GM19239 (cell line): Measurements from ENCODE around the gene ITGAD.

Experiments used
- DNase-seq: peaks from one replicate; pipeline ENCODE4 v3.0.0; 2011; ENCODE audit warnings: low spot score; ENCODE audit not compliant: insufficient read length
- FAIRE-seq: peaks from 2 replicates; lab custom pipeline; 2011; peaks lifted over from hg19 to GRCh38; lab: Jason Lieb, UNC

Gene ITGAD

DNA sequence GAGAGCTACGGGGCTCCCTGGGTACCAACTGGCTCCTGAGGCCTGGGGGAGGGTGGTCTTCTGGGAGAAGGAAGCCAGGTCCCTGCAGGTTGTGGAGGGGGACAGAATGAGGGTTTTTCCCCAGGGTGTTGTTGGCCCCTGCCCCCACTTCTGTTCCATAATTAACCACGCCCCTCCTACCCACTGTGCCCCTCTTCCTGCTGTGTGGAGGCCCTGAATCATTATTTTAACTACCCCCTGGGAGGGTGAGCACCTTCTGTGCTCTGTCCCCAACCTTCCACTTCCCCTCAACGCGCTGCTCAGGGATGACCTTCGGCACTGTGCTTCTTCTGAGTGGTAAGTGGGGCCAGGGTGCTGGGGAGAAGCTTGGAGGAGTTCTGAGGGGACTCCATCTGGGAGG, at the start of gene ITGAD:
TSS of gene ITGAD (plus strand) at position 280 of the 400 bp plus-strand sequence. CDS start at position 306, 26 bp downstream.
- DNase-seq (no peak), FAIRE-seq (no peak)

DNA sequence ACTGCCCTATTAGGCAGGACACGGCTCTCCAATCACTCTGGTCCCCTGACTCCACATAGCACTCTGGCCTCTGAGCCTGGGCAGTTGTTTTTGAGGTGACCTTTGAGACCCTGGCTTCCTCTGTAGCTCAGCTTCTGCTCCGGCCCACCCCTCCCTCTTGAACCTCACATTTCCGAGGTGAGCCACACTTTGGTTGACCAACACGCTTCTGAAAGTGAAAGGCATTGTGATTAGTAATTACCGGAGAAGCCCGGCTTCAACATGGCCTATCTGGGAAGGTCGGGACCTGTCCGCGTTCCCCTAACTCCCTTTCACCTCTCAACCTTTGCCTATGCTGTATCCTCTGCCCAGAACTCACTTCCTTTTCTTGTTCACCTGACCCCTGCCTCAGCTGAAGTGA, 48.4 kb upstream of the ITGAD start:
- FAIRE-seq (peak; percentile 86), DNase-seq (peak; percentile 62)

DNA sequence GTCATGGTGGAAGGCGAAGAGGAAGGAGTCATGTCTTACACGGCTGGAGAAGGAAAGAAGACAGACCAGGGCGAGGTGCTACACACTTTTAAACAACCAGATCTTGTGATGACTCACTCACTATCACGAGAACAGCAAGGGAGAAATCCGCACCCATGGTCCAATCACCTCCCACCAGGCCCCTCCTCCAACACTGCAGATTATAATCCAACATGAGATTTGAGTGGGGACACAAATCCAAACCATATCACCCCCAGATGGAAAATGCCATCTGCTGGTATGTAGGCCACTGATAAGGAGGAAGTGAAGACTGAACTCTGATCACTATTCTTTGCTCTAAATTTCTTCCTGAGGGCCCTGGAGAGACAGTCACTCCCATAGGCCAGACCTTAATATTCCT, 45.7 kb upstream of the ITGAD start:
- DNase-seq (no peak), FAIRE-seq (no peak)

DNA sequence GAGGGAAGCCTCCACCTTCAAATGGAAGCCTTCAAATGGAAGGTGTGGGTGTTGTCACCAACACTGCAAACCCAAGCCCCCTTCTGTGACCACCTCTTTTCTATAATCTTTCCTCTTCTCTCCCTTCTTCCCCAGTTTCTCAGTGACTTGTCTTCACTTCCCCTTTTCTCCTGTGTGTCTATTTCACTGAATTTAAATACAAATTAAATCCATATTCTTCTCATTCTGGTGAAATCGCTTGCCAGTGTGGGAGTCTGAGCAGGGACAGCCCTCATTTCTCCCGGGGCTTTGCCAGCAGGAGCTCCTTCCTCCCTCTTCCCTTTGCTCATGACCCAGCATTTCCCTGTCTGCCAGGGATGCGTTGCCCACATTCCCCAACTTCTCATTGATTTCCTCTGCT, 44.6 kb upstream of the ITGAD start:
- FAIRE-seq (no peak), DNase-seq (no peak)

DNA sequence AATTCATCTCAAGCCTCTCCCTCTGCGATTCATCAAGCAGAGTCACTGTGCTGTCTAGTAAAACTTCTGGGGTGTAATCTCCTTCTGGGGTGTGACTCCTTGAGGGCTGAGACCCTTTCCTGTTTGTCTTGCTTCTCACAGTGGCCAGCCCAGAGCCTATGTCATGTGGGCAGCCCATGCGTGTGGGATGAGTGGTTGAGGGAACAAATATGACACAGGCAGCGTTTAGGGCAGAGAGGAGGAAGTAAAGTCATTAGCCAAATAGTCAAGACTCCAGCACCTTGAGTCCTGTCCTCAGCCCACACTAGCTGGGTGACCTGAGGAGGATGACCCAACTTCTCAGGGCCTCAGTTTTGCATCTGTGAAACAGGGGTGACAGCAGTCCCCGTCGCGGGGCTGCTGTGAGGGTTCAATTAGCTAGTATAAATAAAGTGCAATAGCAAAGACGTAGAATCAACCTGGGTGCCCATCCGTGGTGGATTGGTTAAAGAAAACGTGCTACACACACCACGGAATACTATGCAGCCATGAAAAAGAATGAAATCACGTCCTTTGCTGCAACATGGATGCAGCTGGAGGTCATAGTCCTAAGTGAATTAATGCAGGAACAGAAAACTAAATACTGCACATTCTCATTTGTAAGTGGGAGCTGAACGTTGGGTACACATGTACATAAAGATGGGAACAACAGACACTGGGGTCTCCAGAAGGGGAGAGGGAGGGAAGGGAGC, 42.7 kb upstream of the ITGAD start:
- DNase-seq (no peak), FAIRE-seq (no peak)

DNA sequence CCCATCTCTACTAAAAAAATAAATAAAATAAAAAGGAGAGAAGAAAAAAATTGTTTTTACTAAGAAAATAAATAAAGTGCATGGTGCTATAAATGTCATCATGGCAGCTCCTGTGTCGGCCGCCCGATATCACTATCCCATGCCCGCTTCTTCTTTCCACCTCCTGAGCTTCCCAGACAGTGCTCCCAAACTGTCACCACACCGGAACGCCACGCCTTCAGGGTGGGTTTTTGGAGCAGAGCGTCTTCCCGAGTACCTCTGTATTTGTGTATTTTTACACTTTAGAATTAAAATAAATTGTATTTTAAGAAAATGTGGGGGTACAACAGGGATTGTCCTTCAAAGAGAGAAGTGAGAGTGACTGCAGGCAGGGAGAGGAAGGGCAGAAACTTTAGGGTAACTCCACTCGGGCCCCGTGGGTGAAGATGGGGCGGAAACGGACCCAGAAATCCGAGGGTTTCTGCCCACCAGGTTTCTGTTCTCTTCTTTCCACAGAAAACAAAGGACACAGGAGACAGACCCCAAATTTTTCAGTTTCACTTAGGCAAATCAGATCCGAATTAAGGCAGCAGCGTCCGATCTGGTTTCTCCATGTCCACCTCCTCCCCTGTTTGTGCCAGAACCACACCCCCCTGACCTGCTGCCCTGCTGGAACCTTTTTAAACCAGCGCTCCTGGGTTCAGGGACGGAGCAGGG, 41.7 kb upstream of the ITGAD start:
- no peak for DNase-seq
- FAIRE-seq = no peak

DNA sequence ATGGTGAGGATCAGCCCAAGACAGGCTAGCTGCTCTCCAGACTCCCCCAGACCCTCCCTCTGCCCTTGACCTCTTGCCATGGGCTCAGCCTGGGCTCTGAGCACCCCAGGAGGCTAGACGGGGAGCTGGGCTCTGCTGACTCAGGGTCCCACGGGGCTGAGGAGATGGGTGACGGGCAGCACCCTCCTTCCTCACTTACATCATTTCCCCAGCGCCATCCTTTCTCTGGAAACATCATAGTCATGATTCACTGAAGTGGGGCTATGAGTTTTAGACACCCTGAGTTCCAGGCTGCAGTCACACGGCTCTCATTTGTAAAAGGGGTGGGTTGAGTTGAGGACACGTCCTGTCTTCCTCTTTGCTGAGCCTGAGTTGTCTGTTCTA, 41.2 kb upstream of the ITGAD start:
- FAIRE-seq (peak; percentile 77), DNase-seq (no peak)

DNA sequence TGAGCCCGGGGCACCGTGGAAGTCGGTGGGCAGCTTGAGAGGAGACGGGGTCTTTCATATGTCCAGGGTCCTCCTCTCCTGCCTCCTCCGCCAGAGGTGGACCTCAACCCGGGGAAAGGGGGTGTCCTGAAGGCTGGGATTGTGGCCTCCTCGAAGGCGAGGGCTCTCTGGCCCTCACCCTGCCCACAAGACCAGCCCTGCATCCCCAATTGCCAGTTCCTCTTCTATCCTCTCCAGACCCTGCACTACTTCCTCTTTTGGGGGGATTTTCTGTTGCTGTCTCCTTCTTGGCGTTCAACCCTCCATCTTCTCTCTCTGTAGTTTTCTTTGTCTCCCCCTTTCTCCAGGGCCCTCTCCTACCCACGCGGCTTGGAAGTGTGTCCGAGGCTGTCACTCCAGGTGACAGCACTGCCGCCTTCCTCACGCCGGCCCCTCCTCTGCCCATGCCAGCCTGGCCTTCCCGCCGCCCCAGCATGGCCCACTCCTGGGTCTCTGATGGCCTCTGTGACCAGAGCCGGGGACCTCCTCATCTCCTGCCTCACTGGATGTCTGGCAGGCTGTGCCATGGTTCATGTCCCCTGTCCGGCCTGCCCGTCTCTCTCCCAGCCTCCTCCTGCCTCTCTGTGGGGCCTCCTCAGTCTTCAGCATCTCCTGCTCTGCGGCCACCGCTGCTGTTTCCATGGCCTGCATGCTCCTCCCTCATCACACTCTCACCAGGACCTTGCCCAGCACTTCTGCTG, 40.6 kb upstream of the ITGAD start:
- DNase-seq = no peak

DNA sequence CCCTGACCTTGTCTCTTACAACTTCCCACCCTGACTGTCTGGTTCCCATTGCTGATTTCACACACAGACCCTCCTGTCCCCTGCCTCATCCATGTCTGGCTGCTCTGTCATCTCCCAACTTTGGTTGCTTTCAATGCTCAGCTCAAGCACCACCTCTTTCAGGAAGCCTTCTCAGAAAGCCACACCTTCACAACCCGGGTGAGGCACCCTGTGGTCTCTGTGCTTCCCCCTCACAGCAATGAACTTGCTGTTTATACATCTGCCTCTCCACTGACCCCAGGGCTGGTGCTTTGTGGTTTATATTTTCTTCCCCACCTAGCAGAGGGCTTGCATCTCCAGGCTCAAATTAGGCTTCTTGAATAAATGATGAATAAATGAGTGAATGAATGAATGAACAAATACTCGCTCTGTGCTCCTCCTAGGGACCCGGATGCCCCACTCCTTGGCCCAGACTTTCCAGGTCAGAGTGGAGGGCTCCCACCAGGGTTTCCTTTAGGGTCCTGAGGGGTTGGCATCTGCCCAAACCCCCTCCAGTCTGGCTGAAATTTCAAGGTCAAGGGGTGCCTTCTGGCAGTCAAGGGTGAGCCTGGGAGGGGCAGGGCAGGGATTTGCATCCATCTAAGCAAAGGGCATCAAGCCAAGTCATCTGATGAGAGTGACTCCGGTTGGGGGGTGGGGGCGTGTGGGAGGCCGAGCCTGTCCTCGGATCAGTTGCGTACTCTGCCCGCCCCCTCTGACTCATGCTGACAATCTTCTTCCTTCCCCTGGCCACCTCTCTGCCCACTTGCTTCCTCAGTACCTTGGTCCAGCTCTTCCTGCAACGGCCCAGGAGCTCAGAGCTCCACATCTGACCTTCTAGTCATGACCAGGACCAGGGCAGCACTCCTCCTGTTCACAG, 38.5 kb upstream of the ITGAD start, which contains the start of gene ITGAX:
TSS of gene ITGAX (plus strand) at position 783 of the 898 bp plus-strand sequence. CDS start at position 862, 79 bp downstream.
- FAIRE-seq = peak; percentile 92
- peak; percentile 58 for DNase-seq

More for the DNA sequence above, 40.6 kb upstream of the ITGAD start:
- no peak for FAIRE-seq

DNA sequence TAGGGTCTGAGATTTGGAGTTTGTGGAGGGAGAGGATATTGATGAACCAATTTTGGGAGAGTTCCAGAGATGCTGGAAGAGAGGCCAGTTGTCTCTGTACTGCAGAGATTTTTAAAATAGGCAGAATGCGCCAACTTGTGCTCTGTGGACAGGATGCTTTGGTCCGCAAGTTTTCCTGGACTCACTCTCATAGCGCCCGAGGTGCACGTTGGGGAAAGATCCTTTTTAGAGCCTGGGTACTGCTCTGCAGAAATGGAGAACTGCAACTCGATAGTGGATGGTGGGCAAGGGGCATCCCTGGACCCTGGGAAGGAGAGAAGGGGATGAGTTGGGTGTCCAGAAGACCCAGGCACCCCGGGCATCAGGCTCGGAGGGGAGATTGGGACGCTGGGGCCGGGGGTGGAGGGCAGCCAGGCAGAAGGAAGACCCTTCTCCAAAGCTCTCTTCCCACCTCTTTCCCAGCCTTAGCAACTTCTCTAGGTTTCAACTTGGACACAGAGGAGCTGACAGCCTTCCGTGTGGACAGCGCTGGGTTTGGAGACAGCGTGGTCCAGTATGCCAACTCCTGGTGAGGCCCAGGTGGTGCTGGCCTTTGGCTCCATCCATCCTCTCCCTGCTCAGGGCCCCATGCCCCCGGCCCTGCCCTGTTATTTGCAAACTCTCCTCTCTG, 37.6 kb upstream of the ITGAD start:
- DNase-seq = no peak
- no peak for FAIRE-seq

DNA sequence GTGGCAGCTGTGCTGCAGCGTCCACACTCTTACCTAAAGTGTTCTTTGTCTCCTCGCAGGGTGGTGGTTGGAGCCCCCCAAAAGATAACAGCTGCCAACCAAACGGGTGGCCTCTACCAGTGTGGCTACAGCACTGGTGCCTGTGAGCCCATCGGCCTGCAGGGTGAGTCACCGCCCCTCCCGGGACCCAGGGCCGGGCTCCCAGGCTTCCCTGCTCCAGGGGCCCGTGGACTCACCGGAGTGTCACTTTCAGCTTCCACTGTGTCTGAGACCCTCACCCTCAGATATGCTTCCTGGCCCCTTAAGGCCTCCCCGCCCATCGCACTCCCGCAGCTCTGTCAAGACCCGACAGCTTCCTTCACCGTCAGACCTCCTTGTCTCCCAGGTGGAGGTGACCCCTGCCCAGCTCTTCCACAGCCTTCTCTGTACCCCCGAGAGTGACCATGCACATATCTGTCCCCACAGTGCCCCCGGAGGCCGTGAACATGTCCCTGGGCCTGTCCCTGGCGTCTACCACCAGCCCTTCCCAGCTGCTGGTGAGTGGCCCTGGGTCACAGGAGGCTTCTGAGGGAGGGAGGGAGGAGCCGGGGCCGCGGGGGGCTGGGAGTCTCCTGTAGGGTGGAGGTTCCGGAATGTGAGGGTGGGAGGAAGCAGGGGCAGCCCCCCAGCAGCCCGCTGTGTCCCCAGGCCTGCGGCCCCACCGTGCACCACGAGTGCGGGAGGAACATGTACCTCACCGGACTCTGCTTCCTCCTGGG, 36.4 kb upstream of the ITGAD start:
- no peak for FAIRE-seq
- DNase-seq = no peak

DNA sequence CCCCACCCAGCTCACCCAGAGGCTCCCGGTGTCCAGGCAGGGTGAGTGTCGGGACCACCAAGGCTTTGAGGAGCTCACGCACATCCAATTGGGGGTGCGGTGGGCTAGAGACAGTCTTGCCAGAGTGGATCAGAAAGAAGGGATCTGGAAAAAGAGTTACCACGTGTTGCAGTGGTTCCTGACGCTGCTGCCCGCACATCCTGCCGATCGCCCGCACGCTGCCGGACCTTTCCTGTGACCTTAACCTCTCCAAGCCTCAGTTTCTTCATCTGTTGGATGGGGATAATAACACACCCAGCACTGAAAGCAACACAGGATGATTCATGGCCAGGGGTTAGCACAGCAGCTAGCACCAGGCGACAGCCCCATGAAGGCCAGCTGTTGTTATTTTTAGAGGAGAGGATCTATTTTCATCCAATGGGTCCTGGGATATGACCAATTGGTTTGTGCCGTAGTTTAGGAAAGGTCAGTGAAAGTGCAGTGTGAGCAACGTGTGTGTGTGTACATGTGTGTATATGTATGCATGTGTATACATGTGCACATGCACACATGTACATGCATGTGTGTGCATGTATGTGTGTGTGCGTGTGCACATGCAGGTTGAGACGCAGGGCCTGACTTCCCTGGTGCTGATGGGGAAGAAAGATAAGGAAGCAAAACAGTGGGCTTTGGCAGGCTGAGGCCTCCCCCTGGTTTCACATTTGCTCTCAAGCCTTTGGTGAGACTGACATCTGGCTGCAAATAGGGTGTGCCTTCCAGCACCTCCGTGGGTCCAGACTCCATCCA, 35.6 kb upstream of the ITGAD start:
- DNase-seq (no peak), FAIRE-seq (no peak)

DNA sequence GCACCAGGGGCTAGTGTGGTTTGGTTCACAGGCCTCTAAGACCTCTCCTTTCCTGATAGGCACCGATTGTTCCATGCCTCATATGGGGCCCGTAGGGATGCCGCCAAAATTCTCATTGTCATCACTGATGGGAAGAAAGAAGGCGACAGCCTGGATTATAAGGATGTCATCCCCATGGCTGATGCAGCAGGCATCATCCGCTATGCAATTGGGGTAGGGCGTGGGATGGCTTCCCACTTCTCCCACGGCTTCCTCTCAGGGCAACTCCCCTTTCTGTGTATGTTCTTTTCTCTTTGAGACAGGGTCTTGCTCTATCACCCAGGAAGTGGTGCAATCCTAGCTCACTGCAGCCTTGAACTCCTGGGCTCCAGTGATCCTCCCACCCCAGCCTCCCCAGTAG, 32.9 kb upstream of the ITGAD start:
- FAIRE-seq = no peak
- no peak for DNase-seq

DNA sequence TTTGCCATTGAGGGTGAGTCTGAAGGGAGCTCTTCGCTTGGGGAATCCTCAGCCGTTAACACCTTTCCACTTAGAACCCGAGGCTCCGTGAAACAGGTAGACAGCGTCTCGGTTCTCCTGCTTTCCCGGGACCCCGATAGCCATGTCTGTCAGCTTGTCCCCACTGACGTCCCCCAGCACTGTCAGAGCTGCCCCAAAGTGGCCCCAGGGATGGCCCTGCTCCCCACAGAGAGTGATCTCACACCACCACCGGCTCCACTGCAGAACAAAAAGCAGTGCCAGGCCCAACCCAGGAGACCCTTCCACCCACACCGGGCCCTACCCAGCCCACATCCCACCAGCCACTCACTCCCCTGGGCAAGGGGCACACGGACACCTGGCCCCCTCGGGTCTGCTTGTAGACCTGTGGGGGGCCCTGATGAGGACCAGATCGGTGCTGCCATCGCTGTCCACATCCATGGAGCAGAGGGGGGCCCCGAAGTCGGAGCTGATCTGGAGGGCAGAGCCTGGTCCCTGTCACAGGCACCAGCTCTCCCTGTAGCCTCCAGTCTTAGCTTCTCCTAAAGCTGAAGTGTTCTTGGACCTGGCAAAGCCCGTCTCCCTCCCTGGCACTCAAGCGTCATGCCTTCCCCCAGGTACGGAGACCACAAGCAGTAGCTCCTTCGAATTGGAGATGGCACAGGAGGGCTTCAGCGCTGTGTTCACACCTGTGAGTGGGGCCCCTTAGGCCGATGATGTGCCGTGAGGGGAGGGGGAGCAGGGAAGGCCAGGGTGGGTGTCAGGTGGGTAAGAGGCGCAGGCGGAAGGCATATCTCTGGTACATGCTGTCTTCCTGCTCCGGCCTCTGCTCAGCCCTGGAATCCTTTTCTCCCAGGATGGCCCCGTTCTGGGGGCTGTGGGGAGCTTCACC, 31.7 kb upstream of the ITGAD start:
- FAIRE-seq (no peak), DNase-seq (no peak)

DNA sequence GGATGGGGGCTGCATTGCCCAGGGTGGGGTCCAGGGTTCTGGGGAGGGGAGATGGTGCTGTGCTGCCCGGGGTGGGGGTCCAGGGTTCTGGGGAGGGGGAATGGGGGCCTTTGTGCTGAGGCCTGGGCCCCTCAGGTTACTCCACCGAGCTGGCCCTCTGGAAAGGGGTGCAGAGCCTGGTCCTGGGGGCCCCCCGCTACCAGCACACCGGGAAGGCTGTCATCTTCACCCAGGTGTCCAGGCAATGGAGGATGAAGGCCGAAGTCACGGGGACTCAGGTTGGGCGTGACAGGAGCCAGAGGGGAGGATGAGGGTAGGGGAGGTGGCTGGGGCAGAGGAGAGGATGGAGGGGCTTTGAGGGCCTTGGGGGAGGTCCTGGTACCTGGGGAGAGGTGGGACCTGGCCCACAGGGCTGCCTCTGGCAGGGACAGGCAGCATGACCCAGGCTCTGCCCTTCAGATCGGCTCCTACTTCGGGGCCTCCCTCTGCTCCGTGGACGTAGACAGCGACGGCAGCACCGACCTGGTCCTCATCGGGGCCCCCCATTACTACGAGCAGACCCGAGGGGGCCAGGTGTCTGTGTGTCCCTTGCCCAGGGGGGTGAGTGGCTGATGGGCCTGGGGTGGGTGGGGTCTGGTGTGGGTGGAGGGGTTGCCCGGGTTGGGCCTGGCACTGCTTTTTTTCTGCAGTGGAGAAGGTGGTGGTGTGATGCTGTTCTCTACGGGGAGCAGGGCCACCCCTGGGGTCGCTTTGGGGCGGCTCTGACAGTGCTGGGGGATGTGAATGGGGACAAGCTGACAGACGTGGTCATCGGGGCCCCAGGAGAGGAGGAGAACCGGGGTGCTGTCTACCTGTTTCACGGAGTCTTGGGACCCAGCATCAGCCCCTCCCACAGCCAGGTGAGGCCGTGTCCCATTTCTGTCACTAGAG, 30.4 kb upstream of the ITGAD start:
- DNase-seq = no peak
- no peak for FAIRE-seq

DNA sequence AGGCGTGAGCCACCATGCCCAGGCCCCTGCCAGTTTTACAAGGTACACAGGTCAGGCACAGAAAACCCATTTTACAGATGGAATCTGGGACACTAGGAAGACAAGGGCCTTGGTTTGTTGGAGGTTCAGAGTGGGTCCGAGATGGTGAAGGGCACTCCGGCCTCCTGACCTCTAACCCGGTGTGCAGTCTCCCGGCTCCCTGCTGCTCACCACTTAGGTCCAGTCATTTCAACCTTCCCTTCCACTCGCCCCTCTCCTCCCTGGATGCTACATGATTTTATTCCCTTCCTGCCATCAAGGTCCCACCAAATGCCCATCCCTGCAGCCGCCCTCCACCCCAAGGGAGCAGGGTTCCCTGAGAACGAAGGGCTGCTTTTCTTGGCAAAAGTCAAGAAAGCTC, 29.4 kb upstream of the ITGAD start:
- no peak for FAIRE-seq
- no peak for DNase-seq
